GM18951 (cell line): ENCODE measurements around the gene LGR6.

Experiments
- POLR2A ChIP-seq: IDR thresholded peaks from 4 replicates; pipeline ENCODE4 v1.6.1; 2011; ENCODE audit warnings: mild to moderate bottlenecking; ENCODE audit not compliant: insufficient read length, insufficient read depth; ENCODE audit errors: extremely low read depth
- in situ Hi-C: fragments of 300-500 bp; cut with MboI; formaldehyde crosslinking; loops from one replicate; pipeline ENCODE4 v1.12.0; 2022; ENCODE audit warnings: low sequenced_read_pairs, mixed read lengths, inconsistent platforms; ENCODE audit not compliant: unreplicated experiment

Gene LGR6

GRCh38 chr1:202241376-202242079 is 47.9 kb downstream of the LGR6 start:
- in situ Hi-C loops = no loop called here
- TF ChIP-seq POLR2A = no peak

GRCh38 chr1:202242080-202242419 is 48.5 kb downstream of the LGR6 start:
- in situ Hi-C loops = no loop called here
- no peak for TF ChIP-seq POLR2A

GRCh38 chr1:202243006-202243405 is 49.4 kb downstream of the LGR6 start:
- TF ChIP-seq POLR2A = no peak
- in situ Hi-C loops = no loop called here

GRCh38 chr1:202244841-202245261 is 51.3 kb downstream of the LGR6 start:
- in situ Hi-C loops = no loop called here
- TF ChIP-seq POLR2A = no peak

GRCh38 chr1:202245391-202245790 is 51.8 kb downstream of the LGR6 start:
- TF ChIP-seq POLR2A = no peak

GRCh38 chr1:202247104-202247503 is 53.5 kb downstream of the LGR6 start:
- in situ Hi-C loops = no loop called here
- no peak for TF ChIP-seq POLR2A

More at GRCh38 chr1:202245391-202245790, 51.8 kb downstream of the LGR6 start:
- in situ Hi-C loops = no loop called here

GRCh38 chr1:202247837-202248795 is 54.5 kb downstream of the LGR6 start:
- TF ChIP-seq POLR2A = no peak
- in situ Hi-C loops = no loop called here

- in situ Hi-C loops = no loop called here
- no peak for TF ChIP-seq POLR2A
Observed at GRCh38 chr1:202248861-202249260, 55.3 kb downstream of the LGR6 start.

GRCh38 chr1:202249436-202249835 is 55.8 kb downstream of the LGR6 start:
- in situ Hi-C loops = no loop called here
- TF ChIP-seq POLR2A = no peak

- no peak for TF ChIP-seq POLR2A
- in situ Hi-C loops = no loop called here
Observed at GRCh38 chr1:202249846-202250245, 56.2 kb downstream of the LGR6 start.

GRCh38 chr1:202250982-202251381 is 57.4 kb downstream of the LGR6 start:
- in situ Hi-C loops = no loop called here
- no peak for TF ChIP-seq POLR2A

- in situ Hi-C loops = no loop called here
- no peak for TF ChIP-seq POLR2A
Observed at GRCh38 chr1:202251424-202252256, 58.0 kb downstream of the LGR6 start.

GRCh38 chr1:202252271-202252670 is 58.7 kb downstream of the LGR6 start:
- in situ Hi-C loops = no loop called here
- no peak for TF ChIP-seq POLR2A
